Measurements from ENCODE around the gene GAS7. TPM values are rescaled to one million over a fixed set of nuclear protein-coding genes. Genes with fewer than 3 reads are reported as not detected.

The GAS7 gene
- total RNA-seq, 1 experiment from 2014 or later, result 12.3 TPM

DNA sequence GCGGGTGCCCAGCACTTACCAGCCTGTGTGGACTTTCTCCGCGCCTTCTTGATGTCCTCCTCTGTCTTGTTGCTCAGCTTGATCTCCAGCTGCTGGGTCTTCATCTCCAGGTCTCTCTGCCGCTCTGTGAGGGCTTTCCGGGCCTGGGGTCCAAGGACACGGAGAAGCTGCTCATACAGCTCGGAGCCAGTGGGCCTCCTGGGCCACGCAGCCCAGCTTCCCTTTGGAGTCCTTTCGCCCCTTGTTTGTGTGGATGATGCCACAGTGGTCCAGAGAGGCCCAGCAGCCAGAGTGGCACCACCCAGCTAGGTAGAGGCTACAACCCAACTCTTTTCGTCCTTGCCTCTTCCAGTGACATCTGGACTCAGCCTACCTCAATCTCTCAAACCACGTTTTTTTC, 272.9 kb downstream of the GAS7 start:
- Mint-ChIP-seq H3K27me3 (ENCODE audit: low read depth) (no peaks in the 10 kb centered on the region), H3K36me3 (no peaks in the 10 kb centered on the region), H3K4me1 (0 out of 2 replicates have a peak, but pooled peaks cover 4% of the 10 kb centered on the region), H3K27ac (no peak overlapping the region), H3K4me3 (no peak overlapping the region), H3K9me3 (no peaks in the 10 kb centered on the region)
- DNase-seq (ENCODE audit: low spot score), result no peak
- ChIA-PET POLR2A (no interaction called here), CTCF (interaction anchor here (0.8 to 8.2 kb wide), 13 partner anchors 17 to 709 kb away, joined by 3 to 112 read pairs (median 4); partner anchors contain the start of genes GAS7 and RCVRN)
- ATAC-seq, result no peak
- TF ChIP-seq, protein P1, sequence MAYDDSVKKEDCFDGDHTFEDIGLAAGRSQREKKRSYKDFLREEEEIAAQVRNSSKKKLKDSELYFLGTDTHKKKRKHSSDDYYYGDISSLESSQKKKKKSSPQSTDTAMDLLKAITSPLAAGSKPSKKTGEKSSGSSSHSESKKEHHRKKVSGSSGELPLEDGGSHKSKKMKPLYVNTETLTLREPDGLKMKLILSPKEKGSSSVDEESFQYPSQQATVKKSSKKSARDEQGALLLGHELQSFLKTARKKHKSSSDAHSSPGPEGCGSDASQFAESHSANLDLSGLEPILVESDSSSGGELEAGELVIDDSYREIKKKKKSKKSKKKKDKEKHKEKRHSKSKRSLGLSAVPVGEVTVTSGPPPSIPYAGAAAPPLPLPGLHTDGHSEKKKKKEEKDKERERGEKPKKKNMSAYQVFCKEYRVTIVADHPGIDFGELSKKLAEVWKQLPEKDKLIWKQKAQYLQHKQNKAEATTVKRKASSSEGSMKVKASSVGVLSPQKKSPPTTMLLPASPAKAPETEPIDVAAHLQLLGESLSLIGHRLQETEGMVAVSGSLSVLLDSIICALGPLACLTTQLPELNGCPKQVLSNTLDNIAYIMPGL (CRISPR knock-in tag; IDR thresholded peaks at IDR 0.05), result no peak
- TF ChIP-seq ZNF138 (CRISPR knock-in tag; conservative IDR thresholded peaks at IDR 0.05), result no peak
- TF ChIP-seq ZNF416 (CRISPR knock-in tag; IDR thresholded peaks at IDR 0.05), result no peak
- TF ChIP-seq HMGA2 (CRISPR knock-in tag; IDR thresholded peaks at IDR 0.05), result no peak
- TF ChIP-seq, protein P2, sequence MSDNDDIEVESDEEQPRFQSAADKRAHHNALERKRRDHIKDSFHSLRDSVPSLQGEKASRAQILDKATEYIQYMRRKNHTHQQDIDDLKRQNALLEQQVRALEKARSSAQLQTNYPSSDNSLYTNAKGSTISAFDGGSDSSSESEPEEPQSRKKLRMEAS (CRISPR knock-in tag; IDR thresholded peaks at IDR 0.05), result no peak
- no peak for TF ChIP-seq ZNF263 (CRISPR knock-in tag; IDR thresholded peaks at IDR 0.05; ENCODE audit: low read depth)
- no peak for TF ChIP-seq ATF2 (CRISPR knock-in tag; IDR thresholded peaks at IDR 0.05; ENCODE audit: borderline replicate concordance, low read depth)
- TF ChIP-seq ZNF317 (CRISPR knock-in tag; IDR thresholded peaks at IDR 0.05; ENCODE audit: borderline replicate concordance, low read depth), result no peak
- TF ChIP-seq RELA (CRISPR knock-in tag; IDR thresholded peaks at IDR 0.05; ENCODE audit: borderline replicate concordance), result no peak
- TF ChIP-seq NR2C2 (CRISPR knock-in tag; IDR thresholded peaks at IDR 0.05), result no peak
- TF ChIP-seq, protein P3, sequence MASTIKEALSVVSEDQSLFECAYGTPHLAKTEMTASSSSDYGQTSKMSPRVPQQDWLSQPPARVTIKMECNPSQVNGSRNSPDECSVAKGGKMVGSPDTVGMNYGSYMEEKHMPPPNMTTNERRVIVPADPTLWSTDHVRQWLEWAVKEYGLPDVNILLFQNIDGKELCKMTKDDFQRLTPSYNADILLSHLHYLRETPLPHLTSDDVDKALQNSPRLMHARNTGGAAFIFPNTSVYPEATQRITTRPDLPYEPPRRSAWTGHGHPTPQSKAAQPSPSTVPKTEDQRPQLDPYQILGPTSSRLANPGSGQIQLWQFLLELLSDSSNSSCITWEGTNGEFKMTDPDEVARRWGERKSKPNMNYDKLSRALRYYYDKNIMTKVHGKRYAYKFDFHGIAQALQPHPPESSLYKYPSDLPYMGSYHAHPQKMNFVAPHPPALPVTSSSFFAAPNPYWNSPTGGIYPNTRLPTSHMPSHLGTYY (CRISPR knock-in tag; IDR thresholded peaks at IDR 0.05), result no peak
- no peak for TF ChIP-seq MXD4 (CRISPR knock-in tag; IDR thresholded peaks at IDR 0.05; ENCODE audit: borderline replicate concordance)
- no peak for TF ChIP-seq CREB1 (CRISPR knock-in tag; IDR thresholded peaks at IDR 0.05)
- no peak for TF ChIP-seq CTCF (IDR thresholded peaks at IDR 0.05)
- no peak for TF ChIP-seq IRF2 (CRISPR knock-in tag; IDR thresholded peaks at IDR 0.05; ENCODE audit: borderline replicate concordance, low read depth)
- TF ChIP-seq, protein P4, sequence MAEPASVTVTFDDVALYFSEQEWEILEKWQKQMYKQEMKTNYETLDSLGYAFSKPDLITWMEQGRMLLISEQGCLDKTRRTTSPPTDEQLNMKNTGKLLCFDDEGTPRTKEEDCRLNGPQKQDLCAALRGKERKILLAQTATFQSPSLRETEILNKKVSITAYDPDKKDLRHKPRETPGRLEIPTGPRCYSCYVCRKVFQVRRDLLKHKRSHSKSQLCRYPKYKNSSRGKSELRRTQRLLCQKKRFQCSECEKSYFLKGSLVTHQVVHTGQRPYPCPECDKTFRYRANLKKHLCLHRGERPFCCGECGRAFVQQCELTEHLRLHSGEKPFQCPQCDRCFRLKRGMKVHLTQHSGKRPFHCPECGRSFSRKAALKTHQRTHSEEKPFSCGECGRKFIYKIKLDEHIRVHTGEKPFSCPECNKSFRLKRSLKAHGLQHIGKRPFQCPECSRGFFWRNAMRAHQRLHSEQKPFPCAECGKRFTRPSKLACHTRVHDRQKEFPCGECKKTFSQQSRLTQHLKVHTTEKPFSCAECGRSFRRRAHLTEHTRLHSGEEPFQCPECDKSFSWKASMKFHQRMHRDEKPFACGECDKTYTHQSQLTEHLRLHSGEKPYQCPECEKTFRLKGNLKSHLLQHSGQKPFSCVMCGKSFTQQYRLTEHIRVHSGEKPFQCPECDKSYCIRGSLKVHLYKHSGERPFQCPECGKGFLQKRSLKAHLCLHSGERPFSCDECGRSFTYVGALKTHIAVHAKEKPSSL (CRISPR knock-in tag; conservative IDR thresholded peaks at IDR 0.05), result no peak
- TF ChIP-seq TP53 (CRISPR knock-in tag; IDR thresholded peaks at IDR 0.05), result no peak
- TF ChIP-seq GTF2I (CRISPR knock-in tag; conservative IDR thresholded peaks at IDR 0.05), result no peak
- no peak for TF ChIP-seq ZNF232 (CRISPR knock-in tag; IDR thresholded peaks at IDR 0.05)

Measured in WTC11 (cell line).